Measurements from ENCODE around the gene TDG. TPM values are rescaled to one million over a fixed set of nuclear protein-coding genes. Genes with fewer than 3 reads are reported as not detected.
A peak's percentile ranks its signal among the peaks of the same experiment; 100 is the strongest.

Gene TDG
- total RNA-seq, result 31.5 and 34.2 TPM in 2 replicates

DNA sequence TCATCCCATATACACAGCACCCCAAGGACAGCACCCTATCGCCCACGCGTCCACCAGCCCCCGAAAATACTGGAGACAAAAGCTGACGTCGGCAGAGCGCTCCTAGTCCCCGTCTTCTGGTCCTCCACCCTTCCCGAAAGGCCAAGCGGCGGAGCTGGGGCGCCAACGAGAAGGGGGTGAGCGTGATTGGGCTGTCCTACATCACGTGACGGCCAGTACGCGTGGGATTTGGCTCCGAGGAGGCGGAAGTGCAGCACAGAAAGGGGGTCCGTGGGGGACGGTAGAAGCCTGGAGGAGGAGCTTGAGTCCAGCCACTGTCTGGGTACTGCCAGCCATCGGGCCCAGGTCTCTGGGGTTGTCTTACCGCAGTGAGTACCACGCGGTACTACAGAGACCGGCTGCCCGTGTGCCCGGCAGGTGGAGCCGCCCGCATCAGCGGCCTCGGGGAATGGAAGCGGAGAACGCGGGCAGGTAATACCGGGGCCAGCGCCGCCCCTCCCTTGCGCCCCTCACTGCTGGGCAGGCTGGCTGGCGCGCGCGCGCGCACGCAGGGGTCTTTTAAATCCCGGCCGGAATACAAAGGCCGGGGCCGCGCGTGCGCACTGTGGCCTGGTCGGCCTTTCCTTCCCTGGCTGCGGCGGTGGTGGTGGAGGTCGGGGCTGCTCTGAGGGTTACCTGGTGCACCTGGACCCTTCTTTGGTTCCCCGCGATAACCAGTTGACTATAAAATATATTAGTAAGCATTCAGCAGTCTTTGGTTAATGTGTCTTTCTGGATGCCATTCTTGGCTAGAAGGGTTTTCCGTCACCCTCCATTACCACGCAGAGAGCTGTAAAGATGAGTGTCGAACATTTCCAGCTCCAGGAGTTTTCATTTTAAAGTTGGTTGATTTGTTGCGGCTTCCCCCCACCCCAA is at the start of gene TDG:
Gene TDG, plus strand, starts transcription at position 283 of the 915 bp plus-strand sequence. Its CDS starts 166 bp downstream, at position 449.
- TF ChIP-seq, protein P1, sequence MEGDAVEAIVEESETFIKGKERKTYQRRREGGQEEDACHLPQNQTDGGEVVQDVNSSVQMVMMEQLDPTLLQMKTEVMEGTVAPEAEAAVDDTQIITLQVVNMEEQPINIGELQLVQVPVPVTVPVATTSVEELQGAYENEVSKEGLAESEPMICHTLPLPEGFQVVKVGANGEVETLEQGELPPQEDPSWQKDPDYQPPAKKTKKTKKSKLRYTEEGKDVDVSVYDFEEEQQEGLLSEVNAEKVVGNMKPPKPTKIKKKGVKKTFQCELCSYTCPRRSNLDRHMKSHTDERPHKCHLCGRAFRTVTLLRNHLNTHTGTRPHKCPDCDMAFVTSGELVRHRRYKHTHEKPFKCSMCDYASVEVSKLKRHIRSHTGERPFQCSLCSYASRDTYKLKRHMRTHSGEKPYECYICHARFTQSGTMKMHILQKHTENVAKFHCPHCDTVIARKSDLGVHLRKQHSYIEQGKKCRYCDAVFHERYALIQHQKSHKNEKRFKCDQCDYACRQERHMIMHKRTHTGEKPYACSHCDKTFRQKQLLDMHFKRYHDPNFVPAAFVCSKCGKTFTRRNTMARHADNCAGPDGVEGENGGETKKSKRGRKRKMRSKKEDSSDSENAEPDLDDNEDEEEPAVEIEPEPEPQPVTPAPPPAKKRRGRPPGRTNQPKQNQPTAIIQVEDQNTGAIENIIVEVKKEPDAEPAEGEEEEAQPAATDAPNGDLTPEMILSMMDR (IDR thresholded peaks at IDR 0.05), result no peak
- ATAC-seq (ENCODE audit: low read depth), result peak; percentile 95
- peak within 1 kb of the TSS; percentile 97 for H3K4me3 Mint-ChIP-seq
- ChIA-PET POLR2A (interaction anchor here (0.9 to 6.8 kb wide), 23 partner anchors 8 to 1270 kb away, joined by 3 to 151 read pairs (median 4); partner anchors contain the start of genes APPL2, HCFC2, HSP90B1 and NFYB), CTCF (interaction anchor here (0.5 to 2.1 kb wide), 5 partner anchors 10 to 144 kb away, joined by 3 to 13 read pairs (median 5); a partner anchor contains a TSS)
- peaks cover 56% of the 10 kb centered on the region for H3K4me1 Mint-ChIP-seq
- intact Hi-C loops (cut with micrococcal nuclease), result loop anchor here (1.0 kb wide), 4 partner anchors 9 to 1141 kb away; partner anchors contain the start of genes HCFC2, HSP90B1 and WASHC4
- no peaks in the 10 kb centered on the region for H3K9me3 Mint-ChIP-seq
- DNase-seq, result peak; percentile 85
- H3K36me3 Mint-ChIP-seq (ENCODE audit: low read depth), result peaks cover 29% of the 10 kb centered on the region
- H3K27ac Mint-ChIP-seq, result peak within 1 kb of the TSS; percentile 97
- no peaks in the 10 kb centered on the region for H3K27me3 Mint-ChIP-seq

DNA sequence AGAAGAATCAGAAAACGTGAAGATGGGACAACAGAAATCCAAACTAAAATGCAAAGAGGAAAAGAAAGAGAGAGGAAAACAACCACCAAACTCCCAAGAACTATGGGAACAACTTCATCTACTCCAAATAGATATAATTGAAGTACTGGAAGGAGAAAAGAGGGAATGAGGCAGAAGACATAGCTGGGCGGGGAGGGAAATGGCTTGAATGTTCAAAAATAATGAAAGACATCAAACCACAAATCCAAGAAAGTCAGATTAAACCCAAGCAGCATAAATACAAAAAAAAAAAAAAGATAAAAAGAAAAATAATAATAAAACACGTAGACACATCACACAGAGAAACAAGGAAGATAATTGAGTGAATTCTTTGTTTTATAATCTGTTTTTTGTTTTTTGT is 47.8 kb upstream of the TDG start:
- no peak for DNase-seq
- peaks cover 4% of the 10 kb centered on the region for H3K9me3 Mint-ChIP-seq

DNA sequence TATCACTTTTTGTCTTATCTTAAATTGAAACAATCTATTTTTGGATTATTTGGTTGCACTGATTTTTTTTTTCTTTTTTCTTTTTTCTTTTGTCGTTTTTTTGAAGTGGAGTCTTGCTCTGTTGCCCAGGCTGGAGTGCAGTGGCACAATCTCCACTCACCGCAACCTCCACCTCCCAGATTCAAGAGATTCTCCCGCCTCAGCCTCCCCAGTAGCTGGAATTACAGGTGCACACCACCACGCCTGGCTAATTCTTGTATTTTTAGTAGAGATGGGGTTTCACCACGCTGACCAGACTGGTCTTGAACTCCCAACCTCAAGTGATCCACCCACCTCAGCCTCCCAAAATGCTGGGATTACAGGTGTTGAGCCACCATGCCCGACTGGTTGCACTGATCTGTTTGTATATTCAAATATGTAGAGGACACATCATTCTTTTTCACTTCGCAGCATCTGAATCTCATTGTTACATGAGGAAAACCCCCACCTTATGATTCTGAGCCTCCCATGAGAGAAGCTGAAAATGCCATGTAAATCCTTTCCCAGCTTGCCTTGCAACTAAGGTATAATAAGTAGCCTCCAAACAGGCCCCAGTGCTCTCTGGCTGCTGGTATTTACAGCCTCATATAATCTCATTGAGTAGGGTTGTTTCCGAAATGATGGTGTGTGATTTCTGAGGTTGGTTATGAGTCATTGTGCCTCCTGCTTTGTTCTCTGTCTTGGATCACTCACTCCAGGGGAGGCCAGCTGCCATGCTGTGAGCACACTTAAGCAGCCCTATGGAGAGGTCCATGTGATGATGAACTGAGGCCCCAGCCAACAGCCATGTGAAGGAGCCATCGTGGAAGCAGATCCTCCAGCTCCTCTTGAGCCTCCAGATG is 40.7 kb upstream of the TDG start:
- peaks cover 9% of the 10 kb centered on the region for H3K36me3 Mint-ChIP-seq (ENCODE audit: low read depth)
- peak overlapping the region; percentile 50 for H3K4me3 Mint-ChIP-seq
- peak; percentile 22 for DNase-seq
- CTCF ChIA-PET, result interaction anchor here (0.6 kb wide), 1 partner anchor 1800 kb away, joined by 3 read pairs; no protein-coding TSS in a partner anchor
- POLR2A ChIA-PET, result interaction anchor here (0.7 to 3.9 kb wide), 5 partner anchors 12 to 213 kb away, joined by 3 to 20 read pairs (median 4); partner anchors contain the start of genes NFYB and TDG
- no peaks in the 10 kb centered on the region for H3K27me3 Mint-ChIP-seq
- peak; percentile 6 for ATAC-seq (ENCODE audit: low read depth)
- H3K27ac Mint-ChIP-seq, result peak overlapping the region; percentile 79
- intact Hi-C loops (cut with micrococcal nuclease), result no loop called here
- no peaks in the 10 kb centered on the region for H3K9me3 Mint-ChIP-seq
- TF ChIP-seq, protein P1 (IDR thresholded peaks at IDR 0.05), result no peak
- peaks cover 40% of the 10 kb centered on the region for H3K4me1 Mint-ChIP-seq

More for the DNA sequence above, 47.8 kb upstream of the TDG start:
- Mint-ChIP-seq H3K4me3 (no peak overlapping the region), H3K4me1 (no peaks in the 10 kb centered on the region), H3K36me3 (ENCODE audit: low read depth) (peaks cover 4% of the 10 kb centered on the region), H3K27me3 (no peaks in the 10 kb centered on the region), H3K27ac (no peak overlapping the region)
- no peak for ATAC-seq (ENCODE audit: low read depth)
- TF ChIP-seq, protein P1 (IDR thresholded peaks at IDR 0.05), result no peak
- CTCF ChIA-PET, result no interaction called here
- intact Hi-C loops (cut with micrococcal nuclease), result no loop called here
- POLR2A ChIA-PET, result no interaction called here

DNA sequence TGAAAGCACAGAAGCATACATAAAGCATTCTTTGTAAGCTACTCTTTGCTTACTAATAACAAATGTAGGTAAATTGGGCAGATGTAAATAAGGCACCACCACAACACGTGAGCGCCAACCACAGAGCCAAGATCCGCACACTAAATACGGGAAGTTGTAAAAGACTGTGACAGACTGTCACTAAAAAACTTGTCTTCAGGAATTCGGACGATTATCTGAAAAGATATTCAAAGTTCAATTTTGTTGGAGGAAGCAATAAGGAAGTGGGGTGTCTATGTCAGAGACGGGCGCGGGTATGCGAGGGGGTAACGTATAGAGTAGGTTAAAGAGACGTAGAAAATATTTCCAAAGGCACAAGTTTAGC is 37.0 kb upstream of the TDG start:
- POLR2A ChIA-PET, result interaction anchor here (0.6 to 4.0 kb wide), 16 partner anchors 9 to 1180 kb away, joined by 3 to 151 read pairs (median 12); partner anchors contain the start of genes HCFC2, NFYB, NT5DC3 and TDG
- Mint-ChIP-seq H3K9me3 (no peaks in the 10 kb centered on the region), H3K4me3 (peak overlapping the region; percentile 89), H3K27me3 (no peaks in the 10 kb centered on the region), H3K36me3 (ENCODE audit: low read depth) (peaks cover 42% of the 10 kb centered on the region), H3K4me1 (peaks cover 68% of the 10 kb centered on the region), H3K27ac (peak overlapping the region; percentile 97)
- TF ChIP-seq, protein P1 (IDR thresholded peaks at IDR 0.05), result no peak
- peak; percentile 58 for DNase-seq
- intact Hi-C loops (cut with micrococcal nuclease), result loop anchor here (2.0 kb wide), 2 partner anchors 1866 to 1996 kb away; no protein-coding TSS in a partner anchor
- CTCF ChIA-PET, result interaction anchor here (1.0 to 1.1 kb wide), 2 partner anchors 28 to 45 kb away, joined by 3 to 4 read pairs; a partner anchor contains a TSS
- peak; percentile 1 for ATAC-seq (ENCODE audit: low read depth)

Data from activated B cell treated with CpG ODN at 0.5 μM for 24 hours (primary cell).